Umbilical cord (tissue), 2 donors: ENCODE results near the gene C1GALT1. TPM values are rescaled to one million over a fixed set of nuclear protein-coding genes. Genes with fewer than 3 reads are reported as not detected.

ENCODE experiments used
- DNase-seq: peaks from one replicate; pipeline ENCODE4 v3.0.0-alpha.2; 2015; ENCODE audit warnings: low spot score
- total RNA-seq: library from RNA; depleted of rRNA; stranded (reverse); fragments of >200 nt; gene quantifications from one replicate; pipeline ENCODE4 v1.2.3, GENCODE V29; 2014; ENCODE audit warnings: low replicate concordance; ENCODE audit not compliant: insufficient read depth

Gene C1GALT1
- total RNA-seq, 1 donor from 2014 or later: 27.7 TPM

DNA sequence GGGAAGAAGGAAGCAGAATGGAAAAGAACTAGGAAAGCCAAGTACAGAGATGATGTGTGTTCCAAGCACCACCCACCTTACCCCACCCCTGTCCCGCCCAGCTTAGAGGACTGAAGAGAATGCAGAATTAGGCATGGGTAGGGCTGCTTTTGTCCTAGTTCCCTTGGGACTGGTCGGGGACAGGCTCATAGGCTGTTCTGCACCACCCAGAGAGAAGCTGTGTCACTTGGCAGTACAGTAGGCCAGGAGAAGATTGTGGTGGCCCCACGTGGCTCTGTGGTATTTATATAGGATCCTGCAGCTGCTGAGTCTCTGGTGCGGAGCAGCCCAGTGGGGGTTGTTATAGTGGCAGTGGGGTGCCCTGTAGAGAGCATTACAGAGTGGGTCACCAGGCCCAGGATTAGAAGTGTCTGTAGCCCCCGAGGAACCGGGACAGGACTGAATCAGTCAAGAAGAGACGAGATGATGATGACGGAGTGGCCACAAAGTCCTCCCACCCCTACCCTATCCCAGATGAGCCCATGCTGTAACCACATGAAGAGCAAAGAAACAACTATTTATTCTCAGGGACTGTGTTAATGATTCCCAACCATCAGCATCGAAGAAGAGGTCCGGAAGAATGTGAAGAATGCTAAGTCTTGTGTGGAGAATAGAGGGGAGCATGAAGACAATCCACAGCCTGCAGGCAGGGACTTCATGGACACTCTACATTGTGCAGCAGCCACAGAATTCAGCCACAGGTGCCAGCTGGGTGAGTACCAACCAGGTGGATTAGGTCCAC, 88.9 kb downstream of the C1GALT1 start:
- no peak for DNase-seq

DNA sequence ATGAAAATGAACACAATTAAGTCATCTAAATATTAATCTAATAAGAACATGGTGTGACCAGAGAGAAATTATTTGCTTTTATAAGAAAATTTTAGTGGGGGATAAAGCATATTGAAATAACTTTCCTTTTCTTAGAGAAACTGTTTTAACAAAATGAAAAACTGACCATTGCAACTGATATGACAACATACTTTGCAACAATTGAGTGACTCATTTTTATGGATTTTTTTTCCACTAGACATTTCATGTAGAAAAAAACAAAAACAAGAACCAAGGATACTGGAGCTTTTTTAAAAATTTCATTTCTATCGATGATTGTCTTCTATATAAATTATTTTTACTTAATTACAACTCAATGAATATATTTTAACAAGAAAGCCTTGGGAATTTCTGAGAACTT, 90.0 kb downstream of the C1GALT1 start:
- DNase-seq: no peak

DNA sequence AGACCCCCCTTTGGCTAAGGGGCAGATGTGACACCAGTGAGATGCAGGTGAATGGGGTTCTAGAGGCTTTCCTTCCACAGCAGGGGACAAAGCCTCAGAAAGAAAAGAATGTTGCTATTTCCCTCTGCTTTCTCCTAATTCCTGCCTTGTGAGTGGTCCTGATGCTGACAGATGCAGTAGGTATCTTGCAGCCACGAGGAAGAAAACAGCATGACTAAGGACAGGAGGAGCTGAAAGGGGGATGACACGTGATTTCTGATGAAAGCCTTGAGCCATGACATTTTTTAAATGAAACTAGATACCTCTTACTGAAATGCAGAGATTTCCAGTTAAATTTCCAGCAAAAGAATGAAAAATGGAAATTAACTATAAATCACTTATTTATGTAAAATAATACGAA, 92.4 kb downstream of the C1GALT1 start:
- DNase-seq: no peak

DNA sequence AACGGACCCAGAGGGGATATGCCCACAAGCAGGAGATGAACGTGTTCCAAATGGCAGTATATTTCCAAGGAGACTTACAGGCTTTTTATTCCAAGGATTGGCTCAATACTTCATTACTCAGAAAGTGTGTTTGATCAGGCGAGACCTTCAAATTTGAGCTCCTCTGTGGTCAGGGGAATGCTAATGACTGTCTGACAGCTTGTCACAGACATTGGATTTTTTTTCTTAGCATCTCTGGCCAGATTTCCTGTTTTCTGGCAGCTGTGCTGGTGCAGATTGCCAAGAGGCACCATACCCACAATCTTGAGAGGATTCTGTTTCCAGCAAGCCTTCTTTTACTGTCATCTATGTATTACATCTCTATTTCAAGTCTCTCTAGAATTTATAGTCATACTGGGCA, 93.8 kb downstream of the C1GALT1 start:
- DNase-seq: no peak

DNA sequence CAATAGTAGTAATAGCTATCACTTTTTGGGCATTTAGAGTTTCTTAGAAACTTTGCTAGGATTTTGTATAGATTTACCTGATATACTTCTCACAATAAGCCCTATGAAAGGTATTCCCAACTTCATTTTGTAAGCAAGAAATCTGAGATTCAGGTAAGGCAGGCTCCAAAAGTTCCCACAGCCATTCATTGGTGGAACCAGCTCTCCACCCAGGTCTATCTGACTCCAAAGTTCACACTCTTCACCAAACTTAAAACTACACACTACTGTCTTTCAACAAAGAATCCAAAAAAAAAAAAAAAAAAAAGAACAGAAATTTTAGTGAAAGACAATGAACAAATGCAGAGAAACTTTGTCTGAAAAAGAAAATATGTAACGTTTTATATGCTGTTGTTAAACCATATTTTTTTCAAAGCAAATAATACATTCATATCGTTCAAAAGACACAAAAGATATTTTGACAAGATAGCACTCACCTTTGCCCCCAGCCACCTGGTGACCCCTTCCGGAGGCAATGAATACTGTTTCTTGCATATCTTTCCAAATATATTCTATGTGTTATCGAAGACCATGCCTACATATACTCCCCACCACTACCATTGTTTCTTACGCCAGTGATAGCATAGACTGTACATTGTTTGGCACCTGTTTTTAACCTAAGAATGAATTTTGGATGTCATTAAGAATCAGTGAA, 108.2 kb downstream of the C1GALT1 start:
- DNase-seq: no peak

DNA sequence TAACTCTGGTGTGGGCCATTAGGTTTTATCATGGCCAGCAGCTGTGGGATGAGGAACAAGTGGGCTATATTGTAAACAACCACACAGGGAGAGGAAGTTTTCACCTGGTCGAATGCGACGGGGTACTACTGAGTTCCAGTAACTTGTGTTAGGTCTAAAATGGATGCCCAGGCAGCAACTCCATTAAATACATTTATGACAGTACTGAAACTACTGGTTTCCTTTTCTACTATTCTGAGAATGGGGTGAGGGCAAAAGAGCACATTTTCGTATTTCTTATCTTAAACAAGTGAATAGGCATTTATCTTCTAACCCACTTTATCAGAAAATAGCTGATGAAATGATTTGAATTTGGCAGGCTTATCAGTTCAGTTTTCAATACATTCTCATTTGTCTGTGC, 109.7 kb downstream of the C1GALT1 start:
- DNase-seq: no peak

DNA sequence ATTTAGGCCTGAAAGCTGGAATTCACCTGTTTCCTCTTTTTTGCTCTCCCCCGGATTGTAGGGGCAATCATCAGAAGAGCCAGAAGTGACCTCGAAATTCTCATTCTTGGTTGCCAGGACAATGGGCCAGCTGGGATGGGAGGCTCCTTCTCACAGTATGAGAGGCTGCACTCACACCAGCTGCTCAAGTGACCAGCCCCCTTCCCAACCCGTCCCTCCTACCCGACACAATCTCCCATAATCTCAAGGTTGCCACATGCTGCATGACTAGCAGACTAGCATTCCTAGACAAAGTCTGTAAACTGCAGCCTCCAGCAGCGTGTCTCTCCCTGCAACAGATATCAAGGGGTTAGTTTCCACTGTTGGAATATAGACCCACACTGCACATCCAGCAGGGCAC, 110.3 kb downstream of the C1GALT1 start:
- DNase-seq: no peak

DNA sequence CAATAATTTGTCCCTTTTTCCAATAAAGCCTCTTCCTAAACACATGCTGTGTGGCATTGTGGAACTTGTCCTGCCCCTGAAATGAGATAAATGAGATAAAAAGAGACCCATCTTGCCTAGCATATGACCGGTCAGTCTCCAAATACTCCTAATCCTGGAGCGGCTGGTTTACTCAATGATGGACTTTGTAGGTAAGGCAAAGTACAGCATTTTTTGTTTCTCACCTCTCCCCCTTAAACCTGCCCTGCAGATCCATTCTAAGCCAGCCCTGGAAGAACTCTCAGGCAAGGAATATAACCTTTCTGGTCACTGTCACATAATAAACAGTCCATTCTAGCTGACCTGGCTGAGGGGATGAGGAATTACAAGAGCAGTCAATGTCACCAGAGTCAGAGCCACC, 110.7 kb downstream of the C1GALT1 start:
- DNase-seq: no peak

DNA sequence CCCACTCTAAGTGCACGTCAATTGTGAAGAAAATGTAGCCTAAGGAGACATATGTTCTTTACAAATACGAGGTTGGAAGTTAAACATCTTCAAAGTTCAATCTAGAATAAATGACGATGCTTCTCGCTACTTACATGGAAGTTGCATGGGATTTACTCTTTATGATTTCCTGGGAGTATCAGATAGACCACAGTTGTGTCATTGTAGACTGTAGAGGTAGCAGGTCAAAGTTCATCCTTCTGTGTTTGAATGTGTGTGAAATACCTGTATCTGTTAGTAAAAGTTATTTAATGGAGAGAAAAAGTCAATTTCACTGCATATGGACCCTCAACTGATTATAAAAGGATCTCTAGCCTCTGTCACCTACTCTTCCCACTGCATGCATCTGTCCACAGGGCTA, 112.6 kb downstream of the C1GALT1 start:
- no peak for DNase-seq
